Neural cell (in vitro differentiated cells): ENCODE data around the gene MRPL14. TPM values are rescaled to one million over a fixed set of nuclear protein-coding genes. Genes with fewer than 3 reads are reported as not detected.

Experiments used
- H2AFZ ChIP-seq: fragments of 200-600, 300-800 bp; sonication (generic), shearing (Covaris generic); 2 replicates; pipeline ENCODE4 v1.6.0; 2014; ENCODE audit warnings: low read depth, mild to moderate bottlenecking, antibody characterized with exemption, low read length, moderate library complexity
- H3F3A ChIP-seq: fragments of 200-600 bp; shearing (Covaris generic); 2 replicates; pipeline ENCODE4 v1.6.1; 2016; ENCODE audit warnings: mild to moderate bottlenecking, moderate library complexity, mixed read lengths, antibody characterized with exemption, low read length; ENCODE audit not compliant: insufficient read depth, poor library complexity, severe bottlenecking
- H3K27ac ChIP-seq: fragments of 200-600, 300-800 bp; sonication (generic), shearing (Covaris generic); 2 replicates; pipeline ENCODE4 v1.5.1; 2014; ENCODE audit warnings: mild to moderate bottlenecking, low read length, moderate library complexity
- H3K27me3 ChIP-seq: fragments of 300-800, 200-600 bp; sonication (generic), shearing (Covaris generic); 2 replicates; pipeline ENCODE4 v1.6.0; 2014; ENCODE audit warnings: mild to moderate bottlenecking, low read depth, low read length, moderate library complexity; ENCODE audit not compliant: insufficient read depth
- H3K36me3 ChIP-seq: fragments of 300-800, 200-600 bp; sonication (generic), shearing (Covaris generic); 2 replicates; pipeline ENCODE4 v1.5.1; 2014; ENCODE audit warnings: mild to moderate bottlenecking, antibody characterized with exemption, low read length, moderate library complexity; ENCODE audit not compliant: insufficient read depth
- H3K4me2 ChIP-seq: fragments of 300-800, 200-600 bp; sonication (generic), shearing (Covaris generic); 2 replicates; pipeline ENCODE4 v1.6.0; 2014; ENCODE audit warnings: mild to moderate bottlenecking, low read length
- H3K4me3 ChIP-seq: fragments of 300-800, 200-600 bp; sonication (generic), shearing (Covaris generic); 2 replicates; pipeline ENCODE4 v1.5.1; 2014; ENCODE audit warnings: mild to moderate bottlenecking, low read length, moderate library complexity
- H3K79me2 ChIP-seq: fragments of 200-600 bp; shearing (Covaris generic); replicated peaks from 2 replicates; pipeline ENCODE4 v1.6.0; 2014; ENCODE audit warnings: mild to moderate bottlenecking, low read length, moderate library complexity; ENCODE audit not compliant: insufficient read depth
- H3K9ac ChIP-seq: fragments of 300-800, 200-600 bp; sonication (generic), shearing (Covaris generic); 2 replicates; pipeline ENCODE4 v1.6.1; 2016; ENCODE audit warnings: mild to moderate bottlenecking, low read length, mixed read lengths
- H3K9me2 ChIP-seq: fragments of 200-600 bp; shearing (Covaris generic); 2 replicates; pipeline ENCODE4 v1.6.1; 2016; ENCODE audit warnings: mild to moderate bottlenecking, low read length, mixed read lengths; ENCODE audit not compliant: insufficient read depth
- H3K9me3 ChIP-seq: fragments of 200-600, 300-800 bp; sonication (generic), shearing (Covaris generic); 2 replicates; pipeline ENCODE4 v1.6.1; 2016; ENCODE audit warnings: mild to moderate bottlenecking, mixed run types, low read length, moderate library complexity, mixed read lengths
- H4K20me1 ChIP-seq: fragments of 200-600 bp; shearing (Covaris generic); 2 replicates; pipeline ENCODE4 v1.6.1; 2016; ENCODE audit warnings: mild to moderate bottlenecking, mixed run types; ENCODE audit not compliant: insufficient read depth
- CTCF ChIP-seq: fragments of 450-650 bp; IDR thresholded peaks from 2 replicates; pipeline ENCODE4 v1.5.1; 2014; ENCODE audit warnings: antibody characterized with exemption, mild to moderate bottlenecking, moderate library complexity; ENCODE audit not compliant: poor library complexity, severe bottlenecking
- EP300 ChIP-seq: fragments of 450-650 bp; conservative IDR thresholded peaks from 2 replicates; pipeline ENCODE4 v1.6.1; 2014; ENCODE audit warnings: antibody characterized with exemption, mild to moderate bottlenecking, moderate library complexity; ENCODE audit not compliant: poor library complexity, severe bottlenecking
- EZH2 ChIP-seq: fragments of 200-600, 300-800 bp; shearing (Covaris generic), sonication (generic); IDR thresholded peaks from 2 replicates; pipeline ENCODE4 v1.6.1; 2014; ENCODE audit warnings: antibody characterized with exemption, low read length, borderline replicate concordance, mild to moderate bottlenecking; ENCODE audit not compliant: insufficient read depth, poor library complexity, severe bottlenecking
- MXI1 ChIP-seq: fragments of 450-650 bp; conservative IDR thresholded peaks from 2 replicates; pipeline ENCODE4 v1.6.1; 2014; ENCODE audit warnings: antibody characterized with exemption, mild to moderate bottlenecking; ENCODE audit not compliant: poor library complexity, severe bottlenecking
- POLR2AphosphoS5 ChIP-seq: IDR thresholded peaks from 2 replicates; pipeline ENCODE4 v1.6.1; 2012
- RAD21 ChIP-seq: fragments of 450-650 bp; conservative IDR thresholded peaks from 2 replicates; pipeline ENCODE4 v1.6.1; 2014; ENCODE audit warnings: antibody characterized with exemption, mild to moderate bottlenecking, moderate library complexity
- REST ChIP-seq: IDR thresholded peaks from 2 replicates; pipeline ENCODE4 v1.6.1; 2012; ENCODE audit warnings: borderline replicate concordance
- SMC3 ChIP-seq: fragments of 450-650 bp; conservative IDR thresholded peaks from 2 replicates; pipeline ENCODE4 v1.6.1; 2014; ENCODE audit warnings: antibody characterized with exemption, mild to moderate bottlenecking, moderate library complexity; ENCODE audit not compliant: poor library complexity
- TAF1 ChIP-seq: IDR thresholded peaks from 2 replicates; pipeline ENCODE4 v1.6.1; 2012; ENCODE audit warnings: low read depth
- polyA plus RNA-seq: library from polyadenylated mRNA; depleted of rRNA; stranded (reverse); fragments of >200 nt; gene quantifications from 2 replicates; pipeline ENCODE4 v1.2.3, GENCODE V29; 2014

MRPL14 gene
- polyA plus RNA-seq, 1 donor from 2014 or later: 66.4 TPM

- H3K9ac ChIP-seq: no peak overlapping the region
- H3K9me2 ChIP-seq: no peaks in the 10 kb centered on the region
- H4K20me1 ChIP-seq: no peaks in the 10 kb centered on the region
- no peak for TF ChIP-seq POLR2AphosphoS5
- TF ChIP-seq SMC3: no peak
- no peak for TF ChIP-seq EZH2
- TF ChIP-seq RAD21: no peak
- TF ChIP-seq TAF1: no peak
- TF ChIP-seq MXI1: no peak
- TF ChIP-seq REST: no peak
- TF ChIP-seq CTCF: no peak
- no peak for TF ChIP-seq EP300
- H3K4me3 ChIP-seq: no peak overlapping the region
- no peak overlapping the region for H3K27ac ChIP-seq
- H2AFZ ChIP-seq: no peak overlapping the region
- H3K9me3 ChIP-seq: no peaks in the 10 kb centered on the region
- H3K27me3 ChIP-seq: no peaks in the 10 kb centered on the region
- no peak overlapping the region for H3K4me2 ChIP-seq
- no peaks in the 10 kb centered on the region for H3K79me2 ChIP-seq
- no peaks in the 10 kb centered on the region for H3F3A ChIP-seq
- no peaks in the 10 kb centered on the region for H3K36me3 ChIP-seq
Observed at GRCh38 chr6:44082872-44083321, 44.4 kb downstream of the MRPL14 start.

GRCh38 chr6:44081753-44082152 is 45.5 kb downstream of the MRPL14 start:
- no peaks in the 10 kb centered on the region for H3K36me3 ChIP-seq
- no peaks in the 10 kb centered on the region for H3K9me3 ChIP-seq
- TF ChIP-seq EZH2 (no peak), CTCF (no peak), POLR2AphosphoS5 (no peak), TAF1 (no peak), EP300 (no peak), REST (no peak), RAD21 (no peak), MXI1 (no peak), SMC3 (no peak)

More at GRCh38 chr6:44081753-44082152, 45.5 kb downstream of the MRPL14 start:
- no peak overlapping the region for H3K9ac ChIP-seq
- no peak overlapping the region for H3K27ac ChIP-seq
- H3K79me2 ChIP-seq: no peaks in the 10 kb centered on the region
- H3K4me3 ChIP-seq: no peak overlapping the region
- H3F3A ChIP-seq: no peaks in the 10 kb centered on the region
- H4K20me1 ChIP-seq: no peaks in the 10 kb centered on the region
- no peak overlapping the region for H3K4me2 ChIP-seq
- H3K27me3 ChIP-seq: no peaks in the 10 kb centered on the region
- H3K9me2 ChIP-seq: no peaks in the 10 kb centered on the region
- no peak overlapping the region for H2AFZ ChIP-seq
